GF-D8 (cell line): ENCODE measurements around the gene RAB7A.

Experiments used
- DNase-seq: peaks from one replicate; lab custom pipeline; 2025; lab: John Stamatoyannopoulos, UW

Gene RAB7A

DNA sequence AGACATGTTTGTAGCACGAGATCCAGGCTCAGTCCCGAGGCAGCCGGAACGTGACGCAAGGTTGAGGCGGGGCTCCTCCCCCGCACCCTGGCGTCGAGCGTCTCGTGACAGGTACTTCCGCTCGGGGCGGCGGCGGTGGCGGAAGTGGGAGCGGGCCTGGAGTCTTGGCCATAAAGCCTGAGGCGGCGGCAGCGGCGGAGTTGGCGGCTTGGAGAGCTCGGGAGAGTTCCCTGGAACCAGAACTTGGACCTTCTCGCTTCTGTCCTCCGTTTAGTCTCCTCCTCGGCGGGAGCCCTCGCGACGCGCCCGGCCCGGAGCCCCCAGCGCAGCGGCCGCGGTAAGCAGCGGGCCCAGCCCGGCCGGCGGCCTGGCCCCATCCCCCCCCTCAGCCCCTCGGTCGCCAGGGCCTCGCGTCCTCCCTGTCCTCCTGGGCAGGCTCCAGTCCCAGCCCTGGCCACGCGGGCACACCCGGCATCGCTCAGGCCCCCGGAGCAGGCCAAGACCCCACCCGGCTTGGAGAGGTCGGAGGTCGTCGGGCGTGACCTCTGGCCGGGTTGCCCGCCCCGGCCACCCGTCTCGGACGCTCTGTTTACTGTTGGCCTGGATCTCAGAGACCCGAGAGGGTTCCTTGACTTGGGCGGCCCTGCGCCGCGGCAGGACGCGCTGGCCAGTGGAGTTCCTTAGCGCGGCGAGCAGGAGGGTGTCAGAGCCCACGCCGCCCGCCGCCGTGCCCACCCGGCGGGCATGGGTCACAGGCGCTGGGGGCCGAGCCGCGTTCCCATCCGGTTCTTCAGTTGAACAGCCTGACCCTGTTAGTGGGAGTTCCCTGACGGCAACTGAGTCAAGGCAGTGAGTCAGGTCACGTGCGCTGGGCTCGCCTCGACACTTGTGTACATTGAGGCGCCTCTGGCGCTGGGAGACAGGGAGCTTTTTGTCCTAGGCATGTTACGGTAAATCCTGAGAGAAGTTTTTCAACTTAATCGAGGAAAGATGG is at the start of gene RAB7A:
Gene RAB7A (plus strand): TSS at position 161 of the 994 bp plus-strand sequence. CDS start 69,185 bp downstream, outside the sequence.
- DNase-seq = peak; percentile 95

- DNase-seq = no peak
Measured at GRCh38 chr3:128679338-128679737, 46.6 kb upstream of the RAB7A start.

GRCh38 chr3:128680603-128681368 is 45.2 kb upstream of the RAB7A start:
- peak; percentile 95 for DNase-seq

- DNase-seq = peak; percentile 67
Measured at GRCh38 chr3:128681369-128681829, 44.6 kb upstream of the RAB7A start.

DNA sequence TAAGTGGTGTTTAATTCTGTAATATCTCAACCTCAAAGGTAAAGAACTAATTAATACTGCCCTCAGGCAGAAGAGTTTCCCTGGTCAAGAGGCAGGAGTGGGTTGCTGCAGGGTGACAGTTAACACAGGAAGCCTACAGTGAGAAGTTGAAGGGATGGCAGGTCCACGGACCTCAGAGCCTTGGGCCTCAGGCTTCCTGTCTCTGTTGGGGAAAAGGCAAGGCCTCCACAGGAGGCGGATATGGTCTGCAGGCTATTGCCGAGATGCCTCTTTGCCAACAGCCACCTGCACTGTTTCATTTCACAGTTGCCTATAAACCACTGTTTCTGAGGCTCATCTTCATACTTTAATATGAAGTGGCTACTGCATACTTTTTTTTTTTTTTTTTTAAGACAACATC is 42.0 kb upstream of the RAB7A start:
- DNase-seq = peak; percentile 80

GRCh38 chr3:128684986-128685726 is 40.8 kb upstream of the RAB7A start:
- DNase-seq = no peak

DNA sequence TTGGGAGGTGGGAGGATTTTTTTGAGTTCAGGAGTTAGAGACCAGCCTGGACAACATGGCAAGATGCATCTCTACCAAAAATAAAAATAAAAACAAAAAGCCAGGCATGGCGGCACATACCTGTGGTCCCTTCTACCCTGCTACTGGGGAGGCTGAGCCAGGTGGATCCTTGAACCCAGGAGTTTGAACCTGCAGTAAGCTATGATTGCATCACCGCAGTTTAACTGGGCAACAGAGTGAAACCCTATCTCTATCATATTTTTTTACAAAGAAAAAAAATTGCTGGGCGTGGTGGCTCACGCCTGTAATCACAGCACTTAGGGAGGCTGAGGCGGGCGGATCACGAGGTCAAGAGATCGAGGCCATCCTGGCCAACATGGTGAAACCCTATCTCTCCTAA is 39.5 kb upstream of the RAB7A start:
- DNase-seq = no peak

DNA sequence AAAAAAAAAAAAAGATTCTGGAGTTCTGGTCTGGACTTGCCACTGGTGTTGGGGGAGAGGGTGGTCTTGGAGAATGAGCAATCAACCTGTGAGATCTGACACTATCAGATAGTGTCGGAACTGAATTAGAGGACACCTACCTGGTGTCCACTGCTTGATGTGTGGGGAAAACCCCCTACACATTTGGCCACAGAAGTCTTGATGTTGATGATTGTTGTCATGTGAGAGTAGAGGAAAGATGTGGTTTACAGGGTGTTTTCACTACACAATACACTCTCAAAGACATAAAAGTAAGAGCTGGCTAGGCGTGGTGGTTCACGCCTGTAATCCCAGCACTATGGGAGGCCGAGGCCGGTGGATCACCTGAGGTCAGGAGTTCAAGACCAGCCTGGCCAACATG is 36.9 kb upstream of the RAB7A start:
- DNase-seq = no peak

DNA sequence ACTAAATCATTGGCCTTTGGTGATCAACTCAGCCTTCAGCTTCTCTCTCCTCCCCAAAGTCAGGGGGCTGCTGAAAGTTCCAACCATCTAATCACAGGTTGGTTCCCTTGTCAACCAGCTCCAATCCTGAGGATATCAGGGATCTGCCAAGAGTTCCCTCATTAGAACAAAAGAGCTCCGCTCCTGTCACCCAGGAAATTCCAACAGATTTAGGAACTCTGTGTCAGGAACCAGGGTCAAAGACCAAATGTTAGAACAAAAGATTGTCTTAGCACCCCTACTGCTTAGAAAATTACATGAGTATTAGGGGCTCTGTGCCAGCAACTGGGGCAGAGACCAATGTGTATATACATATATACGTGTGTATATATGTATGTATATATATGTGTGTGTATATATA is 32.3 kb upstream of the RAB7A start:
- no peak for DNase-seq

DNA sequence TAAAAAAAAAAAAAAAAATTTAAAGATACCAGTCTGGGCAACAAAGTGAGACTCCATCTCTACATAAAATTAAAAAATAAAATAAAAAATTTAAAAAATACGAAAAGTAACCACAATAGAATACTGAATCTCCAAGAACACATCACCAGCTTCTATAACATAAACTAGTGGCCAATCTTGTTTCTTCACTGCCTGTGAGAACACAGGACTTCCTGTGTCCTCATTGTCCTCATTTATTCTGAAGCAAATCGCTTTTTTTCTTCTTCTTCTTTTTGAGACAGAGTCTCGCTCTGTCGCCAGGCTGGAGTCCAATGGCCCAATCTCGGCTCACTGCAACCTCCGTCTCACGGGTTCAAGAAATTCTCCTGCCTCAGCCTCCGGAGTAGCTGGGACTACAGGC is 28.6 kb upstream of the RAB7A start:
- DNase-seq = no peak

DNA sequence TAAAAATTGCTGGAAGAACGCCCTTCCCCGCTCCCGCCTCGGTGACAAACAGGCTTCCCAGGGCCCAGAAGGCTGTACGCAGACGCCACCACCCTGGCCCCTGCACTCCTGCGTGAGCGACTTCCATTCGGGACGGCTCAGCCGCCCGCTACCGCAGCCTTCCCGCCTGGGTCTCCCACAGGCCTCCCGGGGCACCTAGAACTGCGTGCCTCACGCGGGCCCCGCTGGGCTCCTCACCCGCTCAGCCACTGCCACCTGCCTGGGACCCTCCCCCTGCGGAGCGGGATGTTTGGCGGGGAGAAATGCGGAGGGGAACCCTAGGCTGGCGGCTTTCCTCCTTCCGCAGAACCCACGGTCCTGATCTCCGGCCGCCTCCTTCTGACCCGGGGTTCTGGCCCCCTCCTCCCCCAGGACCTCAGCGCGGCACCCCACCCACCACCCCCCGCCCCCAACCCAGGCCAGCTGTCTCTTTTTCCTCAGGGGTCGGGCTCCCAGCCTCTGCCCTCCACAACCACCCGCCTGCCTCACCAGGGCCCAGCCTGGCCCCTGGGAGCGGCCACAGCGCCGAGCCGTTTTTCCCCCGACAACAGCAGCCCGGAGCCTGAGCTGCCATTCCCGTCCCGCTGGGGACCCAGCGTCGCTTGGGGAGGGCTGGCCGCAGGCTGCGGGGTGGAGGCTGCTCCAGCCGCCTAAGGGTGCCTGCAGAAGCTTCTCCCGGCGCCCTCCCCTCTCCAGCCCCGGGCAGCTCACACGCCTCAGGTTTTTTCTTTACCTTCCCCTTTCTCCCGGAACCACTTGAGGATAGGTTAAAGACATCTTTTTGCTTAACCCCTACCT is 27.6 kb upstream of the RAB7A start:
- DNase-seq = no peak

DNA sequence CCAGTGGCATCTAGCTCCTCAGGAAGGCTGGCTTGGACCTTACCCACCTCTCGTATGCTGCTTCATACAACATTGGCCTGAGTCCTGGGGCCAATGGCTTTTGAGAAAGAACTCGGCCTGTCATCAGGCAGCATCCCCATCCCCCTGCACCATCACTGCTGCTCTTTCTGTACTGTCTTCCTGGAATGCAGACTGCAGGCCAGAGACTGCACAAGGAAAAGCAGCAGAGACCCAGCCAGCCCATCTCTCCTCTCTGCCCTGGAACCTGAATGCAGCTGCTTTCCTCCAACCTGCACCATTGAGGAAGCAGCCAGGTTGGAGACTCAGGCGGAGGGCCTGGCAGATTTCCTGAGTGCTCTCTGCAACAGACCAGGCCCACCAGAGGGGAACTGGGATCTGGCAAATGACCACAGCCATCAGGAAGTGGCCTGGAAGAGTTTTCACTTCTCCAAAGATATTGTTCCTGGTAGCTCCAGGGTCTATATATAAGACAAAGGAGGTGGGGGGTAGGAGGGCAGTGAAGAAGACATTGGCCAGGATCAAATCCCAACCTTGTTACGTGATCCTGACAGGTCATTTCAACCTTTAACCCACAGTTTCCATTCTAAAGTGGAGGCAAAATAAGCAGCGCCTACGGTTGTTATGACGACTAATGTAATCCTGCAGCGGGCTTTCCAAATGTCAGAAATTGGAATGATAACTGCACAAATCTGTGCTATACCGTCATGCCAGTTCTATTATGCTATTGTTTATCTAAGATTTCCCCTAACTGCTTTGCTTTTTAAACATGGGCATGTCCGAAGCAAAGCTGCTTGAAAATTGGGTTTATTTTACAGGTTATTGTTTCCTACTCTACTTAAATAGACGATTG is 24.4 kb upstream of the RAB7A start:
- DNase-seq = no peak

DNA sequence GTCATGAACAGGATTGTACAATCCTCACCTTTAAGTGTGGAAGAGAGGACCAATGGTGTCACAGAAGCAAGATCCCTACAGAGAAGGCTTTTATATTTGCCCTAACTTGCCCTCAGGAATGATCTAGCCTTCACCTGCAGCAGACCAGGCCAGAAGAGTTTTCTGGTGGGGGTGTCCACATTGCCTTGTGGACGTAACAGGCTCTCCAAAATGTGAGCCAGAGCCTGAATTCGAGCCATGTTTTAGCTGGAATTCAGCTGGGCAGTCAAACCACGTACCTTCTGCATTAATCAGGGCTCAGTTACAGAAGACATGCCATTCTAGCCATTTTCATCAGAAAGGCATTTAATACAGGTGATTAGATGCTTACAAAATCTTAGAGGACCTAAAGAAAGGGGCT is 23.6 kb upstream of the RAB7A start:
- no peak for DNase-seq

GRCh38 chr3:128703561-128703960 is 22.4 kb upstream of the RAB7A start:
- DNase-seq = no peak

DNA sequence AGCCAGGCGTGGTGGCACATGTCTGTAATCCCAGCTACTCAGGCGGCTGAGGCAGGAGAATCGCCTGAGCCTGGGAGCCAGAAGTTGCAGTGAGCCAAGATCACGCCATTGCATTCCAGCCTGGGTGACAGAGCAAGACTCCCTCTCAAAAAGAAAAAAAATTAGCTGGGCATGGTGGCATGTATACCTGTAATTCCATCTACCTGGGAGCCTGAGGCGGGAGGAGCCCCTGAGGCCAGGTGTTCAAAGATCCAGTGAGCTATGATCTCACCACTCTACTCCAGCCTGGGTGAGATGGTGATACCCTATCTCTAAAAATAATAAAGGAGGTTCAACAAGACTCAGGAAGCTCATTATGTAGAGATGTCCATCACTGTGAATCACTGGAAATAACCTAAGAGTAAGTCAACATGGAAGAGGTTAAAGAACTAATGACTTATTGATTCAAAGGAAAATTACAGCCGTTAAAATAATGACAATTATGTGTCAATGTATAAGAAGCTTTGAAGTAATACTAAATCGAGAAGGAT is 19.8 kb upstream of the RAB7A start:
- no peak for DNase-seq

DNA sequence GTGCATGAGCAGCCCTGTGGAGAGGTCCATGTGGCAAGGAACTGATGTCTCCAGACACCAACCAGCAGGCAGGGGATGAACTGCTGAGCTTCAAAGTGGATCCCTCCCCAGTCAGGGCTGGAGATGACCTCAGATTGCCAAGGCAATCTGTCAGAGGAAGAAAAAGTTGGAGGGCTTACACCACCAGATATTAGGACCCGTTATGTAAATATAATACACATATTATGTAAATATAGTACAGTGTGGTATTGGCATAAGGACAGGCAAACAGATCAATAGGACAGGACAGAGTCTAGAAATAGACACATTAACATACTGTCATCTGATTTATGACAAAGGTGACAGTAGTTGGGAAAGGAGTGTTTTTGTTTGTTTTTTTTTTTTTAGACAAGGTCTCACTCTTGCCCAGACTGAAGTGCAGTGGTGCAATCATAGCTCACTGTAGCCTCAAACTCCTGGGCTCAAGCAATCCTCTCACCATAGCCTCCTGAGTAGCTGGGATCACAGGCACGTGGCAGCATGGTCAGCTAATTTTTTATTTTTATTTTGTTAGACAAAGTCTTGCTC is 18.0 kb upstream of the RAB7A start:
- no peak for DNase-seq

- DNase-seq = no peak
Measured at GRCh38 chr3:128709038-128709437, 16.9 kb upstream of the RAB7A start.

DNA sequence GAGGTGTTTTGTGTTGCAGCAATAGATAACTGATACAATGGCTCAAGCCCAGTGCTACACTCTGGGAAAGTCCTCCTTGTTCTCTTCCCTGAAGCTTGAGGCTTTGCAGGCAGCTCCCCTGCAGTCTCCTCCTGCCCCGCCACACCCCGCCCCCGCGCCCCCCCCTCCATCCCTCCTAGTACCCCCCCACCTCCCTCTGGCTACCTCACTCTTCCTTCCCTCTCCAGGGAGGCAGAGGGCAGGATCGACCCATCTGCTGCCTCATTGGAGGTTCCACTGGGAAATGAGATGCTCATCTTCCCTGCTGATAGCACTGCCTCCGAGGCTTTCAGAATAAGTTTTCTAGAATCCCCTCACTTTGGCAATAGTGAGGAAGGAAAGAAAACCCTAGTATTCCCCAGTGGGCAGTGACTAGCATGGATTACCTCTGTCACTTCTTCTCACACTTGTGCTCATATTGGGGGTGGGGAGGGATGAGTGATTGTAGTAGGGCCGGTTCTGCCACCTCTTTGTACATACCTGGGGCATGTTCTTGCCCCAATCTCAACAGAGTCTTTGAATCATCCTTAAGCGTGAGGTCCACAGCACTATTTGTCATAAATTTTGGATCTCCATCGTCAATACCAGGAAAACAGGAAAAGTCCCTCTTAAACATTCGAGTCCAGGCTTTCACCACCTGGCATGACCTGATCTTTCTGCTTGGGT is 16.3 kb upstream of the RAB7A start:
- DNase-seq = no peak

GRCh38 chr3:128710816-128711433 is 15.1 kb upstream of the RAB7A start:
- no peak for DNase-seq
